ENCODE results near the gene BET1.

BET1 gene

DNA sequence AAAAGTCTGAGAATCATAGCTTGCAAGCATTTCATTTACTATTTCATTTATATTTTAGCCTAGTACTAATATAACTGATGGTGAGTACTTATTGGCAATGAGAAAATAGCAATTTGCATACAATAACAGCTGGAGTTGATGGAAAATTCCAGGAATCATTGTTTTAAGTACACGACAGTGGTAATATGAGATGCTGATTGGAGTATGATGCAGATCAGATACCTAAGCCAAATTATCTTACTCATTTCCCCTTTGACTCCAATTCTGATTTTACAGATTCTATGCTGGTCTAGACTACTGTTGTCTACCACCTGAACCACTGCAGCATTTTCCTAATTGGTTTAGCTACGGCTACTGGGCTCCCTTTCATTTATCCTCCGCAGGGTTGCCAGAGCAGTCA lies 45.9 kb downstream of the BET1 start:
- Histone ChIP-seq H3K9me3 (ENCODE audit: control insufficient read depth, insufficient read depth, low read length) (no peaks in the 10 kb centered on the region), H3K27ac (ENCODE audit: low read depth, low read length) (no peak overlapping the region), H3K27me3 (ENCODE audit: control insufficient read depth, insufficient read depth, low read length) (no peaks in the 10 kb centered on the region), H3K9ac (ENCODE audit: low read depth, low read length) (no peak overlapping the region), H3K4me1 (ENCODE audit: control insufficient read depth, insufficient read depth, low read length) (no peaks in the 10 kb centered on the region), H3K4me3 (ENCODE audit: low read depth, low read length) (no peak overlapping the region), H3K36me3 (ENCODE audit: control insufficient read depth, insufficient read depth, low read length) (no peaks in the 10 kb centered on the region)

DNA sequence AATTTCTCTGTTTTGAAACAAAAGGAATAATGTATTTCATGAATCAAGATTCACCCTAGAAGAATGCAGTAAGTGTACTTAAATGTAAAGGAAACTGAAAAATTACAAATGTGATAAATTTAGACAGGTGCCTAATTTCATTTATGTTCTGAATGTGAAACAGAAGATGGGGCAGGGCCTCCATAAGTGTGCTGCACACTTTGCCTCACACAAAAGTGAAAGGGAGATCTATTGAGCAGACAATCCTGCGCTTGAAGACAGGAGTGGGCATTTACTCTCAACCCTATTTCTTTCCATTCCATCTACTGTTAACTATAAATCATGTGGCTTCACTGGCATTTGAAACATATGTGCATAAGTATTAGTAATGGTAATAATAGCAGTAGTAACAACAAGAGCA lies 46.4 kb downstream of the BET1 start:
- Histone ChIP-seq H3K27me3 (ENCODE audit: control insufficient read depth, insufficient read depth, low read length) (no peaks in the 10 kb centered on the region), H3K9me3 (ENCODE audit: control insufficient read depth, insufficient read depth, low read length) (no peaks in the 10 kb centered on the region), H3K36me3 (ENCODE audit: control insufficient read depth, insufficient read depth, low read length) (no peaks in the 10 kb centered on the region), H3K27ac (ENCODE audit: low read depth, low read length) (no peak overlapping the region), H3K9ac (ENCODE audit: low read depth, low read length) (no peak overlapping the region), H3K4me3 (ENCODE audit: low read depth, low read length) (no peak overlapping the region), H3K4me1 (ENCODE audit: control insufficient read depth, insufficient read depth, low read length) (no peaks in the 10 kb centered on the region)

DNA sequence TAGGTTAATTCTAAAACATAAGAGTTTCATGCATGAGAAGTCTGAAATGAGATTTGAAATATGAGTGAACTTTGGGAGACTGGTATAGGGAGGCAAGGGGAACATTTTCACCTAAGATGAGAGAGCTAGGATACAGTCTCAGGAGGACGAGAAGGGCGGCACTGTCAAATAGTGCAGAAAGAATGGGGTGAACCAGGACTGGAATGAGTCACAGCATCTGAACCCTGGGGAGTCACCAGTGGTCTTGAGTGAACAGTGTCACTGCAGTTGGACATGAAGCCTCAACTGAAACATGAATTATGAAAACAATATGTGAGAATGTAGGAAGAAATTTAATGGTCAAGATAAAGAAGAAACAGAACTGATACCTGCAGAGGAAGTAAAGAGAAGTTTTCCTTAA lies 48.9 kb downstream of the BET1 start:
- no peak overlapping the region for H3K9ac ChIP-seq (ENCODE audit: low read depth, low read length)
- H3K27me3 ChIP-seq (ENCODE audit: control insufficient read depth, insufficient read depth, low read length) = no peaks in the 10 kb centered on the region
- no peaks in the 10 kb centered on the region for H3K9me3 ChIP-seq (ENCODE audit: control insufficient read depth, insufficient read depth, low read length)
- H3K27ac ChIP-seq (ENCODE audit: low read depth, low read length) = no peak overlapping the region
- H3K36me3 ChIP-seq (ENCODE audit: control insufficient read depth, insufficient read depth, low read length) = no peaks in the 10 kb centered on the region
- peaks cover under 1% of the 10 kb centered on the region; the same call in 1 of the 2 replicates for H3K4me1 ChIP-seq (ENCODE audit: control insufficient read depth, insufficient read depth, low read length)
- H3K4me3 ChIP-seq (ENCODE audit: low read depth, low read length) = no peak overlapping the region

DNA sequence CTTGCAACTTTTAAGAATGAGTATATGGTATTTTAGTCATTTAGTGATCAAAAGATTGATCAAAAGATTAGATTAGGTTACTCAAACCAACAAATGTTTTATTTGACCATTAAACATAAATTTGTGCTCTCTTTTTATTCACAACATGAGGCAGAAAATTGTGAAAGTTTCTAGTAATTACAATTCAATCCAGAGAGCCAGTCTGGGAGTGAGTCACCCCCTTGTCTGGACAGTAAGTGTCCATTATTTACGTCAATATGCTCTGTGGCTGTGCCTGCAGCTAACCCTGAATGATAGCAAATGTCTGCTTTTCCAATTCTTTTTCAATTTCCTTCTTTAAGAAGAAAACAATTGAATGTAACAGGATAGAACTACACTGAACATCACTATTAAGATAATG lies 54.7 kb downstream of the BET1 start:
- Histone ChIP-seq H3K27ac (ENCODE audit: low read depth, low read length) (no peak overlapping the region), H3K9ac (ENCODE audit: low read depth, low read length) (no peak overlapping the region), H3K4me3 (ENCODE audit: low read depth, low read length) (no peak overlapping the region), H3K27me3 (ENCODE audit: control insufficient read depth, insufficient read depth, low read length) (no peaks in the 10 kb centered on the region), H3K9me3 (ENCODE audit: control insufficient read depth, insufficient read depth, low read length) (no peaks in the 10 kb centered on the region), H3K4me1 (ENCODE audit: control insufficient read depth, insufficient read depth, low read length) (peaks cover 5% of the 10 kb centered on the region; the same call in 1 of the 2 replicates), H3K36me3 (ENCODE audit: control insufficient read depth, insufficient read depth, low read length) (no peaks in the 10 kb centered on the region)

DNA sequence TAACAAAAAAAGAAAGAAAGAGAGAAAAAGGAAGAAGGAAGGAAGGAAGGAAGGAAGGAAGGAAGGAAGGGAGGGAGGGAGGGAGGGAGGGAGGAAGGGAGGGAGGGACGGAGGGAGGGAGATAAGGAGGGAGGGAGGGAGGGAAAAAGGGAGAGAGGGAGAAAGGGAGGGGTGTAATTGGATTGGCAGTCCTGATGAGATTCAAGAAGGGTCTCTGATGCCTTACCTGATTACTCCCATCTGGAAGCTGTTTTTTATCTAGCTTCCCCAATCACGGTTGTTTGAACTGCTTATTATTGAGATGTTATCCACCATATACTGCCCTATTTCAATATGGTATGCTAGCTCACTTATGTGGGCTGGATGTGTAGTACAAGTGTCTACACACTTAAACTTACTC lies 55.3 kb downstream of the BET1 start:
- Histone ChIP-seq H3K27ac (ENCODE audit: low read depth, low read length) (no peak overlapping the region), H3K4me1 (ENCODE audit: control insufficient read depth, insufficient read depth, low read length) (peaks cover 5% of the 10 kb centered on the region; the same call in 1 of the 2 replicates), H3K9ac (ENCODE audit: low read depth, low read length) (no peak overlapping the region), H3K36me3 (ENCODE audit: control insufficient read depth, insufficient read depth, low read length) (no peaks in the 10 kb centered on the region), H3K9me3 (ENCODE audit: control insufficient read depth, insufficient read depth, low read length) (no peaks in the 10 kb centered on the region), H3K27me3 (ENCODE audit: control insufficient read depth, insufficient read depth, low read length) (no peaks in the 10 kb centered on the region), H3K4me3 (ENCODE audit: low read depth, low read length) (no peak overlapping the region)

DNA sequence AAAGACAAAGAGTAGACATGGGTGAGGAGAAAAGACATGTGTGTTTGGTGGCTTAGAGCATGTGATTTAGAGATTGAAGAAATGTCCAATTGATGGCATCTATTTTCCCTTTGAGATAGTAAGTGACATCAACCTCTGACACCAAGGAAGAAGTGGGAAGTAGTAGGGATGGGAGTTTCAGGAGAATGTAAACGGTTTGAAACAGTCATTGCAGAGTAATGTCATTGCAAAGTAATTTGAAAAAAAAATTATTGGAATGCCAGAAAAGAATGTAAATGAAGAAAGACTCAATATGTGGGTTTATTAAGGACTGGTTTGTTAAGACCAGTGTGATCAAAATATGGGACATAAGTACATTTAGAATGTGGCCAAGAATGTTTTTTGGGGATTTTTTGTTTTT lies 56.0 kb downstream of the BET1 start:
- Histone ChIP-seq H3K36me3 (ENCODE audit: control insufficient read depth, insufficient read depth, low read length) (no peaks in the 10 kb centered on the region), H3K27me3 (ENCODE audit: control insufficient read depth, insufficient read depth, low read length) (no peaks in the 10 kb centered on the region), H3K27ac (ENCODE audit: low read depth, low read length) (no peak overlapping the region), H3K9me3 (ENCODE audit: control insufficient read depth, insufficient read depth, low read length) (no peaks in the 10 kb centered on the region), H3K9ac (ENCODE audit: low read depth, low read length) (no peak overlapping the region), H3K4me1 (ENCODE audit: control insufficient read depth, insufficient read depth, low read length) (peaks cover 5% of the 10 kb centered on the region; the same call in 1 of the 2 replicates), H3K4me3 (ENCODE audit: low read depth, low read length) (no peak overlapping the region)

DNA sequence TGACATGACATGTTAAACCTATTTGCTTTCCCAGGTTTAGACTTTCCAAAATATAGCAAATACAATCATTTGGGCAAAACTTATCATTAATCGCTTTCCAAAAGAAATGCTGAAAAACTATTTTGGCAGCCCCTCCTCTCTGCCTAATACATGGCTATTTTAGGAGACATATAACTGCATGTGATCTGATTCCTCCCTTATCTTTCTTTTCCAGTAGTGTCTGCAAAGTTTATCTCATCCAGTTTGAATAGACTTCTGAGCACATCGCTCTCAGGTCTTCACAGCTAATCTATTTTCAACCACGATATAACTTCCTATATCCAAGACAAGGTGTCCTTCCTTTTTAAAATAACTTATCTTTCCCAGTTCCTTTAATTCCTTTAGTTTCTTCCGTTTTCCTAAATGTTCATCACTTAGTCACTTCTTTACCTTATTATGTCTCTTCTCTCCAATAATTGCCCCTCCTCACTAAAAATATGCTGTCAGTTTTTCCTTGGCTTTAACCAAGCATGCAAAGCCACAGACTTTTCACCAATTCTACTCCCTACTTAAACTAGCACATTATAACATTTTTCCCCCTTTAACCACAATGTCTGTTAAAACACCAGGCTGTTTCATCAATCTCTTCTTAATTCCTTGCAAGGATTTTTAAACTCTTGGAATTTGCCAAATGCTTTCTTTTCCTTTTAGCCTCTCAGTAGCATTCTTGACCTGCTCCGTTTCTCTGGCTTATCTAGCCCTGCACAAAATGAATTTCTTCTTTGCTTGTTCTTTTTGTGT lies 58.2 kb downstream of the BET1 start:
- Histone ChIP-seq H3K4me3 (ENCODE audit: low read depth, low read length) (no peak overlapping the region), H3K27me3 (ENCODE audit: control insufficient read depth, insufficient read depth, low read length) (no peaks in the 10 kb centered on the region), H3K9me3 (ENCODE audit: control insufficient read depth, insufficient read depth, low read length) (no peaks in the 10 kb centered on the region), H3K9ac (ENCODE audit: low read depth, low read length) (no peak overlapping the region), H3K36me3 (ENCODE audit: control insufficient read depth, insufficient read depth, low read length) (no peaks in the 10 kb centered on the region), H3K4me1 (ENCODE audit: control insufficient read depth, insufficient read depth, low read length) (peaks cover 5% of the 10 kb centered on the region; the same call in 1 of the 2 replicates), H3K27ac (ENCODE audit: low read depth, low read length) (no peak overlapping the region)

DNA sequence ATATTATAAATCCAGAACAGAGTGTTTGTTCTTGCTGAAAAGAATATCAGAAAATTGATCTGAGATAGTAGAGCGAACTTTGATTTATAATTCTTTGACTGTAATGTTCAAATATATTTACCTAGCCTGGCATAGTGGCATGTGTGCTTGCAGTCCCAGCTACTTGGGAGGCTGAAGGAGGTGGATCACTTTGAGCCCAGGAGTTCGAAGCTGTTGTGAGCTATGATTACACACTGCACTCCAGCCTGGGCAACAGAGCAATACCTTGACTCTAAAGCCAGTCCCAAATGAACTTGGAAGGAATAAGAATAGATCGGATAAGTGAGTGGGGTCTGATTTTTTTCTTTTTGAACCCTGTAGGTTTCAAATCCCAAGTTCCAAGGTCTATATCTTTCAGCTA lies 59.1 kb downstream of the BET1 start:
- Histone ChIP-seq H3K4me1 (ENCODE audit: control insufficient read depth, insufficient read depth, low read length) (peaks cover 2% of the 10 kb centered on the region; the same call in 1 of the 2 replicates), H3K27me3 (ENCODE audit: control insufficient read depth, insufficient read depth, low read length) (no peaks in the 10 kb centered on the region), H3K9ac (ENCODE audit: low read depth, low read length) (no peak overlapping the region), H3K27ac (ENCODE audit: low read depth, low read length) (no peak overlapping the region), H3K4me3 (ENCODE audit: low read depth, low read length) (no peak overlapping the region), H3K36me3 (ENCODE audit: control insufficient read depth, insufficient read depth, low read length) (no peaks in the 10 kb centered on the region), H3K9me3 (ENCODE audit: control insufficient read depth, insufficient read depth, low read length) (no peaks in the 10 kb centered on the region)

DNA sequence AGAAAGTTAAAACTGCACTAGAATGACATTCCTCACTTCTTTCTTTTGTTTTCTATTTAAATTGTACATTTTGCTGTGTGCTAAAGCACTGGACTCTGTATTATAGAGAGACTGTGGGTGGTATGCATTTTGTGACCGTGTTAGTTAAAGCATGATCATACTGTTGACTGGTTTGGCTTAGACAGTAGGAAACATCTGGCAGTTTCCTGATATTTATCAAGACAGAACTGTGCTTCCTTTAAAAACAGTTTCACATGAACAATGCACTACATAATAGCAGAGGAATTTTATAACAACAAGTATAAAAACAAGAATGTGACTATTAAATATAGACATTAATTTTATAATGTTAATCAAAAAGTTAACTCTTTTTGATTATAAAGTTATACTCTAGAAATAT lies 59.5 kb downstream of the BET1 start:
- Histone ChIP-seq H3K9ac (ENCODE audit: low read depth, low read length) (no peak overlapping the region), H3K36me3 (ENCODE audit: control insufficient read depth, insufficient read depth, low read length) (no peaks in the 10 kb centered on the region), H3K4me1 (ENCODE audit: control insufficient read depth, insufficient read depth, low read length) (no peaks in the 10 kb centered on the region), H3K27me3 (ENCODE audit: control insufficient read depth, insufficient read depth, low read length) (no peaks in the 10 kb centered on the region), H3K4me3 (ENCODE audit: low read depth, low read length) (no peak overlapping the region), H3K27ac (ENCODE audit: low read depth, low read length) (no peak overlapping the region), H3K9me3 (ENCODE audit: control insufficient read depth, insufficient read depth, low read length) (no peaks in the 10 kb centered on the region)

DNA sequence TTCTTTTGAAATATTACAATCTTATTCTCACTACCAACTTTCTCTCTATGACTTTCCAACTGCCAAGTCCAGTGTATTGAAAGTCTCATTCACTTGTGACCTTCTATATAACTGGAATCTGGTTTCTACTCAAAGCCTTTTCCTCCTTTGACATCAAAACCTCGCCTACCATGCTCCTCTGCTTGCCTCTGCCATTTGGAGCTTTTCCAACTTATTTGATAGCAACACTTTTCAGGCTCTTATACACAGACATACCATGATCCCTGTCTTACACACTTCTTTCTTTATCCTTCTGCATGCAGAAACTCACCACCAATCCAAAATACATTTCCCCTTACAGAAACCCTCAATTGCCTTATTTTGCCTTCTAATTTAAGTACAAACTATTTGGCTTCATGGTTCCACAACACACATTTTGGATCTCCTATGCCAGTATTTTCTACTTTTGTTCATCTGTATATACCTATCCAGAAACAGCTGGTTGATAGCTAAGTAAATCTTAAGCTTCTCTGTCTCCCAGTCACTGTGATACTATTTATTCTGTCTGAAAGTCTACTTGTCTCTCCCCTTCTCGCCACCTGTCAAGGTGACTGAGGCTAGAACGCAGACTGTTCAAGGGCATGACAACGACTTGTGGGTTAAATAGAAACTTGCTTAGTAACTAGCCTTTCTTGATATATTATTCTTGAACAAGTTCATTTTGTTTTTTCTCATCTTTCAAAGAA lies 60.2 kb downstream of the BET1 start:
- Histone ChIP-seq H3K9me3 (ENCODE audit: control insufficient read depth, insufficient read depth, low read length) (no peaks in the 10 kb centered on the region), H3K27me3 (ENCODE audit: control insufficient read depth, insufficient read depth, low read length) (no peaks in the 10 kb centered on the region), H3K36me3 (ENCODE audit: control insufficient read depth, insufficient read depth, low read length) (no peaks in the 10 kb centered on the region), H3K9ac (ENCODE audit: low read depth, low read length) (no peak overlapping the region), H3K4me1 (ENCODE audit: control insufficient read depth, insufficient read depth, low read length) (no peaks in the 10 kb centered on the region), H3K4me3 (ENCODE audit: low read depth, low read length) (no peak overlapping the region), H3K27ac (ENCODE audit: low read depth, low read length) (no peak overlapping the region)
